ENCODE data around the gene CFAP54.

Gene CFAP54

DNA sequence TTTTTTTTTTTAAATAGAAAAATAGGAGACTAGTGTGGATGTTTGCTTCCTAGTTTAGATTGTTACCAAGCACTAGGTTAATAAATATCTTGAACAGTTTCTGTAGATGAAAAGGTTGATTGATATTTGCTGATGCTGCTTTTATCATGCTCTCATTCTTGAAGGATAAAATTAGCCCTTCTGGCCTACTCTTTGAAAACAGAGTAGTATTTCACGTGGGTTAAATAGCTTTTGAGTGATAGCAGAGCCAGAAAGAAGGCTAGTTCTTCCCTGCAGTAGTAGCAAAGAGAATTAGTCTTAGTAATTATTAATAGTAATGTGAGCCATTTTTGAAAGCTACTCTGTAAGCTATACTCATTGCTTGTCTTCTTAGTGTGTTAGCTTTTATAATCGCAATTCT is 422.9 kb downstream of the CFAP54 start:
- H3K36me3 ChIP-seq (ENCODE audit: control insufficient read depth in 1 of 2, insufficient read depth in 2 of 2, low read length in 2 of 2), result no peaks in the 10 kb centered on the region
- peaks cover 7 to 10% of the 10 kb centered on the region in 2 donors for H3K4me1 ChIP-seq (ENCODE audit: control insufficient read depth in 1 of 2, insufficient read depth in 2 of 2, low read length in 2 of 2)
- no peak overlapping the region for H3K4me3 ChIP-seq (ENCODE audit: low read depth in 1 of 2, low read length in 2 of 2)
- no peaks in the 10 kb centered on the region for H3K9me3 ChIP-seq (ENCODE audit: control insufficient read depth in 1 of 2, low read length in 2 of 2)
- no peaks in the 10 kb centered on the region for H3K27me3 ChIP-seq (ENCODE audit: control insufficient read depth in 1 of 2, insufficient read depth in 2 of 2, low read length in 2 of 2)
- H3K27ac ChIP-seq (ENCODE audit: low read depth, low read length), result no peak overlapping the region
- no peak overlapping the region for H3K9ac ChIP-seq (ENCODE audit: low read depth in 1 of 2, low read length in 2 of 2)

DNA sequence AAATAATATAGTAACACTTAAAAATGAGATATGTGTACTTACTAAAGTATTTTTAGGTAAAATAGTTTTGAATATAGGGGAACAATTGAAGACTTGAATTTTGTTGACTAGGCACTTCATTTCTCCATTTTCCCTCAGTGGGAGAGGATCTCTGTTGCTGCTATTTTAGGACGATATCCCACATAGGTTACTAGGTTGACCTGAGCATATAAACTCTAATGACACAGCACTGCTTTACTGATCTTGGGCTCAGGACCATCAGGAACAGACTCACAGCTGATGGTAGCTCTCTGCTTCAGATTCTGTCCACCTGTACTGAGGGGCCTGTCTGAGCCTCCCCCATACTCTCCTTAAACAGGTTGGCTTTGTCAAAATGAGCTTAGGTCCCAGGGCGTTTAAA is 423.6 kb downstream of the CFAP54 start:
- no peaks in the 10 kb centered on the region for H3K36me3 ChIP-seq (ENCODE audit: control insufficient read depth in 1 of 2, insufficient read depth in 2 of 2, low read length in 2 of 2)
- no peaks in the 10 kb centered on the region for H3K27me3 ChIP-seq (ENCODE audit: control insufficient read depth in 1 of 2, insufficient read depth in 2 of 2, low read length in 2 of 2)
- H3K27ac ChIP-seq (ENCODE audit: low read depth, low read length), result no peak overlapping the region
- H3K4me3 ChIP-seq (ENCODE audit: low read depth in 1 of 2, low read length in 2 of 2), result no peak overlapping the region
- H3K9me3 ChIP-seq (ENCODE audit: control insufficient read depth in 1 of 2, low read length in 2 of 2), result no peaks in the 10 kb centered on the region
- peaks cover 6 to 7% of the 10 kb centered on the region in 2 donors for H3K4me1 ChIP-seq (ENCODE audit: control insufficient read depth in 1 of 2, insufficient read depth in 2 of 2, low read length in 2 of 2)
- H3K9ac ChIP-seq (ENCODE audit: low read depth in 1 of 2, low read length in 2 of 2), result no peak overlapping the region

DNA sequence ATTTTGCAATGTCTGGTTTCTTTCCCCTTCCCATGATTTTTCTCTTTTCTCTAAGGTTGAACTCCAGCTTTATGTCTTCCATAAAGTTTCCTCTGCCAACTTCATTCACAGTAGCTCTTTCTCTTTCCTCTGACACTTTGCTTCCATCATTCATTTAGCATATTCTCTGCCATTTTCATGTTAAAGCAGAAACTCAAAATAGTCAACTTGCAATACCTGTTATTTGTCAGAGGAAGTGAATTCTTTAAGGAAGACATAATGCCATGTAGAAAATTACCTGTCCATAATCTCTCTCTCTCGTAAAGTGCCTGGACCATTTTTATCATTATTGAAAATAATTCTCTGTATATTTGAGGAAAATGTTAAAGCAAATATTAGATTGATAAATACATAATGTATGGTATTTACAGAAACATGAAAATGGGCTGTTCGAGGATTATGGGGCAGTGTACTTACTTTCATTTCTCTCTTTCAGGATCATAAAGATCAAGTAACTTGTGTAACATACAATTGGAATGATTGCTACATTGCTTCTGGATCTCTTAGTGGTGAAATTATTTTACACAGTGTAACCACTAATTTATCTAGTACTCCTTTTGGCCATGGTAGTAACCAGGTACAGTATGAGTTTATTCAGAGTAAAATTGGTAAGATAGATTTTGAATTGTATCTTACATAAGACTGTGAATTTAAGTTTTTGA is 430.3 kb downstream of the CFAP54 start:
- no peak overlapping the region for H3K27ac ChIP-seq (ENCODE audit: low read depth, low read length)
- H3K36me3 ChIP-seq (ENCODE audit: control insufficient read depth in 1 of 2, insufficient read depth in 2 of 2, low read length in 2 of 2), result no peaks in the 10 kb centered on the region
- no peaks in the 10 kb centered on the region for H3K27me3 ChIP-seq (ENCODE audit: control insufficient read depth in 1 of 2, insufficient read depth in 2 of 2, low read length in 2 of 2)
- no peak overlapping the region for H3K9ac ChIP-seq (ENCODE audit: low read depth in 1 of 2, low read length in 2 of 2)
- no peaks in the 10 kb centered on the region for H3K9me3 ChIP-seq (ENCODE audit: control insufficient read depth in 1 of 2, low read length in 2 of 2)
- H3K4me1 ChIP-seq (ENCODE audit: control insufficient read depth in 1 of 2, insufficient read depth in 2 of 2, low read length in 2 of 2), result no peaks in the 10 kb centered on the region
- H3K4me3 ChIP-seq (ENCODE audit: low read depth in 1 of 2, low read length in 2 of 2), result no peak overlapping the region
